ENCODE results near the gene DBX2.
"Not testable (repeated sequence)": the region's sequence is repeated elsewhere in the genome, so short reads cannot be mapped to it uniquely, and the experiment has no call there.

DBX2 gene

GRCh38 chr12:45050751-45051571 is at the start of gene DBX2:
Gene DBX2, minus strand, starts transcription at chr12:45051099. Its CDS starts 172 bp downstream, at chr12:45050927.
- TF ChIP-seq CTCF (IDR thresholded peaks at IDR 0.05; ENCODE audit: low read depth, low read length) = no peak
- no peak for DNase-seq (ENCODE audit: extremely low read depth, low read depth)

- DNase-seq (ENCODE audit: extremely low read depth, low read depth) = no peak
- no peak for TF ChIP-seq CTCF (IDR thresholded peaks at IDR 0.05; ENCODE audit: low read depth, low read length)
Measured at GRCh38 chr12:45098766-45099165, 47.9 kb upstream of the DBX2 start.

- DNase-seq (ENCODE audit: extremely low read depth, low read depth) = not testable (repeated sequence)
Measured at GRCh38 chr12:45095417-45095816, 44.5 kb upstream of the DBX2 start.

GRCh38 chr12:45093051-45093450 is 42.2 kb upstream of the DBX2 start:
- TF ChIP-seq CTCF (IDR thresholded peaks at IDR 0.05; ENCODE audit: low read depth, low read length) = no peak
- no peak for DNase-seq (ENCODE audit: extremely low read depth, low read depth)

GRCh38 chr12:45089411-45090075 is 38.6 kb upstream of the DBX2 start:
- no peak for DNase-seq (ENCODE audit: extremely low read depth, low read depth)
- TF ChIP-seq CTCF (IDR thresholded peaks at IDR 0.05; ENCODE audit: low read depth, low read length) = no peak

- no peak for DNase-seq (ENCODE audit: extremely low read depth, low read depth)
- no peak for TF ChIP-seq CTCF (IDR thresholded peaks at IDR 0.05; ENCODE audit: low read depth, low read length)
Measured at GRCh38 chr12:45088608-45089007, 37.7 kb upstream of the DBX2 start.

GRCh38 chr12:45084248-45084647 is 33.3 kb upstream of the DBX2 start:
- not testable (repeated sequence) for DNase-seq (ENCODE audit: extremely low read depth, low read depth)

GRCh38 chr12:45077251-45077650 is 26.4 kb upstream of the DBX2 start:
- no peak for TF ChIP-seq CTCF (IDR thresholded peaks at IDR 0.05; ENCODE audit: low read depth, low read length)
- no peak for DNase-seq (ENCODE audit: extremely low read depth, low read depth)
